ENCODE results near the gene ACADS. TPM values are rescaled to one million over a fixed set of nuclear protein-coding genes. Genes with fewer than 3 reads are reported as not detected.
A peak's percentile ranks its signal among the peaks of the same experiment; 100 is the strongest.

The ACADS gene
- polyA plus RNA-seq (2013, experiment 1 of 4): 3.4 TPM
- 4.4 TPM for polyA plus RNA-seq (2013, experiment 2 of 4)
- 5.4 TPM for polyA plus RNA-seq (2013, experiment 3 of 4)
- 5.0 TPM for polyA plus RNA-seq (2013, experiment 4 of 4)

- 14 to 15% methylated on average over 66 of the region's 66 CpGs for WGBS, 2 experiments
- H3K4me3 ChIP-seq (ENCODE audit: insufficient read depth, low read depth, low read length): peak within 1 kb of the TSS; percentile 59
Observed at GRCh38 chr12:120725659-120726509, at the start of gene ACADS. Gene ACADS (plus strand): TSS chr12:120725826. CDS start chr12:120725886, 60 bp downstream.

GRCh38 chr12:120677765-120678473, 47.7 kb upstream of the ACADS start:
- Histone ChIP-seq H3K27me3 (ENCODE audit: control insufficient read depth, insufficient read depth, low read length, poor library complexity, severe bottlenecking) (no peaks in the 10 kb centered on the region), H3K27ac (ENCODE audit: insufficient read depth, low read depth, low read length, poor library complexity, severe bottlenecking) (no peak overlapping the region), H3K9me3 (ENCODE audit: control insufficient read depth, low read length) (no peaks in the 10 kb centered on the region), H3K36me3 (ENCODE audit: control insufficient read depth, insufficient read depth, low read length) (no peaks in the 10 kb centered on the region), H3K4me3 (ENCODE audit: insufficient read depth, low read depth, low read length) (no peak overlapping the region), H3K4me1 (ENCODE audit: control insufficient read depth, insufficient read depth, low read length) (peaks cover 7% of the 10 kb centered on the region)
- 86 to 88% methylated on average over 7 of the region's 7 CpGs for WGBS, 2 experiments

More at GRCh38 chr12:120725659-120726509, at the start of gene ACADS:
- H3K27ac ChIP-seq (ENCODE audit: insufficient read depth, low read depth, low read length, poor library complexity, severe bottlenecking): no peak within 1 kb of the TSS
- H3K9me3 ChIP-seq (ENCODE audit: control insufficient read depth, low read length): no peaks in the 10 kb centered on the region
- peaks cover 10% of the 10 kb centered on the region for H3K27me3 ChIP-seq (ENCODE audit: control insufficient read depth, insufficient read depth, low read length, poor library complexity, severe bottlenecking)
- H3K36me3 ChIP-seq (ENCODE audit: control insufficient read depth, insufficient read depth, low read length): peaks cover 16% of the 10 kb centered on the region
- H3K4me1 ChIP-seq (ENCODE audit: control insufficient read depth, insufficient read depth, low read length): peaks cover 4% of the 10 kb centered on the region

- no peak overlapping the region for H3K27ac ChIP-seq (ENCODE audit: insufficient read depth, low read depth, low read length, poor library complexity, severe bottlenecking)
- H3K4me1 ChIP-seq (ENCODE audit: control insufficient read depth, insufficient read depth, low read length): peaks cover 7% of the 10 kb centered on the region
- no peaks in the 10 kb centered on the region for H3K27me3 ChIP-seq (ENCODE audit: control insufficient read depth, insufficient read depth, low read length, poor library complexity, severe bottlenecking)
- no peaks in the 10 kb centered on the region for H3K9me3 ChIP-seq (ENCODE audit: control insufficient read depth, low read length)
- WGBS, 2 experiments: 88 to 90% methylated on average over 8 of the region's 8 CpGs
- no peaks in the 10 kb centered on the region for H3K36me3 ChIP-seq (ENCODE audit: control insufficient read depth, insufficient read depth, low read length)
- H3K4me3 ChIP-seq (ENCODE audit: insufficient read depth, low read depth, low read length): no peak overlapping the region
Observed at GRCh38 chr12:120678572-120678971, 47.1 kb upstream of the ACADS start.

GRCh38 chr12:120680165-120680738, 45.4 kb upstream of the ACADS start:
- H3K9me3 ChIP-seq (ENCODE audit: control insufficient read depth, low read length): no peaks in the 10 kb centered on the region

GRCh38 chr12:120684523-120684932, 41.1 kb upstream of the ACADS start:
- Histone ChIP-seq H3K4me3 (ENCODE audit: insufficient read depth, low read depth, low read length) (no peak overlapping the region), H3K36me3 (ENCODE audit: control insufficient read depth, insufficient read depth, low read length) (no peaks in the 10 kb centered on the region), H3K9me3 (ENCODE audit: control insufficient read depth, low read length) (no peaks in the 10 kb centered on the region), H3K4me1 (ENCODE audit: control insufficient read depth, insufficient read depth, low read length) (peaks cover 22% of the 10 kb centered on the region), H3K27ac (ENCODE audit: insufficient read depth, low read depth, low read length, poor library complexity, severe bottlenecking) (no peak overlapping the region), H3K27me3 (ENCODE audit: control insufficient read depth, insufficient read depth, low read length, poor library complexity, severe bottlenecking) (no peaks in the 10 kb centered on the region)
- 87 to 88% methylated on average over 8 of the region's 8 CpGs for WGBS, 2 experiments

More at GRCh38 chr12:120680165-120680738, 45.4 kb upstream of the ACADS start:
- 70 to 78% methylated on average over 5 of the region's 5 CpGs for WGBS, 2 experiments
- no peak overlapping the region for H3K4me3 ChIP-seq (ENCODE audit: insufficient read depth, low read depth, low read length)
- no peak overlapping the region for H3K27ac ChIP-seq (ENCODE audit: insufficient read depth, low read depth, low read length, poor library complexity, severe bottlenecking)
- H3K27me3 ChIP-seq (ENCODE audit: control insufficient read depth, insufficient read depth, low read length, poor library complexity, severe bottlenecking): no peaks in the 10 kb centered on the region
- peaks cover 7% of the 10 kb centered on the region for H3K4me1 ChIP-seq (ENCODE audit: control insufficient read depth, insufficient read depth, low read length)
- H3K36me3 ChIP-seq (ENCODE audit: control insufficient read depth, insufficient read depth, low read length): no peaks in the 10 kb centered on the region

- H3K4me1 ChIP-seq (ENCODE audit: control insufficient read depth, insufficient read depth, low read length): peaks cover 21% of the 10 kb centered on the region
- H3K27ac ChIP-seq (ENCODE audit: insufficient read depth, low read depth, low read length, poor library complexity, severe bottlenecking): no peak overlapping the region
- no peaks in the 10 kb centered on the region for H3K36me3 ChIP-seq (ENCODE audit: control insufficient read depth, insufficient read depth, low read length)
- H3K27me3 ChIP-seq (ENCODE audit: control insufficient read depth, insufficient read depth, low read length, poor library complexity, severe bottlenecking): no peaks in the 10 kb centered on the region
- H3K4me3 ChIP-seq (ENCODE audit: insufficient read depth, low read depth, low read length): peak overlapping the region; percentile 83
- H3K9me3 ChIP-seq (ENCODE audit: control insufficient read depth, low read length): no peaks in the 10 kb centered on the region
- WGBS, 2 experiments: 93 to 100% methylated on average over 3 of the region's 3 CpGs
Observed at GRCh38 chr12:120685522-120685921, 40.1 kb upstream of the ACADS start.

GRCh38 chr12:120686151-120686689, 39.4 kb upstream of the ACADS start:
- H3K27ac ChIP-seq (ENCODE audit: insufficient read depth, low read depth, low read length, poor library complexity, severe bottlenecking): peak overlapping the region; percentile 82
- peak overlapping the region; percentile 83 for H3K4me3 ChIP-seq (ENCODE audit: insufficient read depth, low read depth, low read length)
- H3K4me1 ChIP-seq (ENCODE audit: control insufficient read depth, insufficient read depth, low read length): peaks cover 19% of the 10 kb centered on the region
- no peaks in the 10 kb centered on the region for H3K27me3 ChIP-seq (ENCODE audit: control insufficient read depth, insufficient read depth, low read length, poor library complexity, severe bottlenecking)
- WGBS, 2 experiments: 1% methylated on average over 46 of the region's 46 CpGs
- no peaks in the 10 kb centered on the region for H3K9me3 ChIP-seq (ENCODE audit: control insufficient read depth, low read length)
- no peaks in the 10 kb centered on the region for H3K36me3 ChIP-seq (ENCODE audit: control insufficient read depth, insufficient read depth, low read length)

GRCh38 chr12:120686690-120687577, 38.7 kb upstream of the ACADS start, which contains the start of gene MLEC:
Gene MLEC (plus strand): TSS chr12:120687149. CDS start chr12:120687297, 148 bp downstream.
- H3K27ac ChIP-seq (ENCODE audit: insufficient read depth, low read depth, low read length, poor library complexity, severe bottlenecking): peak within 1 kb of the TSS; percentile 82
- WGBS, 2 experiments: 0% methylated on average over 84 of the region's 84 CpGs

GRCh38 chr12:120687578-120688289, 37.9 kb upstream of the ACADS start:
- 0 to 1% methylated on average over 31 of the region's 31 CpGs for WGBS, 2 experiments
- peak overlapping the region; percentile 83 for H3K4me3 ChIP-seq (ENCODE audit: insufficient read depth, low read depth, low read length)
- no peaks in the 10 kb centered on the region for H3K36me3 ChIP-seq (ENCODE audit: control insufficient read depth, insufficient read depth, low read length)
- no peaks in the 10 kb centered on the region for H3K27me3 ChIP-seq (ENCODE audit: control insufficient read depth, insufficient read depth, low read length, poor library complexity, severe bottlenecking)
- H3K9me3 ChIP-seq (ENCODE audit: control insufficient read depth, low read length): no peaks in the 10 kb centered on the region
- peaks cover 25% of the 10 kb centered on the region for H3K4me1 ChIP-seq (ENCODE audit: control insufficient read depth, insufficient read depth, low read length)
- H3K27ac ChIP-seq (ENCODE audit: insufficient read depth, low read depth, low read length, poor library complexity, severe bottlenecking): no peak overlapping the region

More at GRCh38 chr12:120686690-120687577, 38.7 kb upstream of the ACADS start, which contains the start of gene MLEC:
- peak within 1 kb of the TSS; percentile 83 for H3K4me3 ChIP-seq (ENCODE audit: insufficient read depth, low read depth, low read length)
- no peaks in the 10 kb centered on the region for H3K36me3 ChIP-seq (ENCODE audit: control insufficient read depth, insufficient read depth, low read length)
- no peaks in the 10 kb centered on the region for H3K27me3 ChIP-seq (ENCODE audit: control insufficient read depth, insufficient read depth, low read length, poor library complexity, severe bottlenecking)
- H3K4me1 ChIP-seq (ENCODE audit: control insufficient read depth, insufficient read depth, low read length): peaks cover 19% of the 10 kb centered on the region
- H3K9me3 ChIP-seq (ENCODE audit: control insufficient read depth, low read length): no peaks in the 10 kb centered on the region
